Measurements from ENCODE around the gene LYRM4.
A peak's percentile ranks its signal among the peaks of the same experiment; 100 is the strongest.

LYRM4 gene

DNA sequence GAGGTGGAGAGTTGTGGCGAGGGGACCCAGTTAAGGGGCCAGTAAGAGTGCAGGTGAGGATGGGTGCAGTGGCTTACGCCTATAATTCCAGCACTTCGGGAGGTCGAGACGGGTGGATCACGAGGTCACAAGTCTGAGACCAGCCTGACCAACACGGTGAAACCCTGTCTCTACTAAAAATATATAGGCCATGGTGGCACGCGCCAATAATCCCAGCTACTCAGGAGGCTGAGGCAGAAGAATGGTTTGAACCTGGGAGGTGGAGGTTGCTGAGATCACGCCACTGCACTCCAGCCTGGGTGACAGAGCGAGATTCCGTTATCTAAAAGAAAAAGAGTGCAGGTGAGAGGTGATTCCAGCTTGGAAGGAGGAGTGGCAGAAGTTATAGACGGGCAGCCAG, 147.7 kb downstream of the LYRM4 start:
- Histone ChIP-seq H3K4me1 (ENCODE audit: control insufficient read depth in 1 of 2, insufficient read depth in 2 of 2, low read length in 2 of 2) (peaks cover 0 to 12% of the 10 kb centered on the region in 2 experiments), H3K9ac (ENCODE audit: low read length) (no peak overlapping the region), H3K36me3 (ENCODE audit: control insufficient read depth in 1 of 2, insufficient read depth in 2 of 2, low read length in 2 of 2) (no peaks in the 10 kb centered on the region), H3K9me3 (ENCODE audit: insufficient read depth, low read depth, low read length) (no peaks in the 10 kb centered on the region), H3K23ac (ENCODE audit: low read length) (no peak overlapping the region), H3K4me2 (ENCODE audit: low read length) (no peak overlapping the region), H4K8ac (ENCODE audit: low read depth, low read length) (no peak overlapping the region), H3K18ac (ENCODE audit: low read length) (no peak overlapping the region), H2BK12ac (ENCODE audit: low read length) (no peak overlapping the region), H2BK5ac (ENCODE audit: low read depth, low read length, poor library complexity) (no peak overlapping the region), H3K79me2 (ENCODE audit: control insufficient read depth, insufficient read depth, low read length, poor library complexity) (no peaks in the 10 kb centered on the region), H3K79me1 (ENCODE audit: low read length) (no peaks in the 10 kb centered on the region), H3K14ac (ENCODE audit: low read length) (no peak overlapping the region), H2AK5ac (ENCODE audit: low read length) (no peak overlapping the region), H3K4ac (ENCODE audit: low read depth, low read length) (no peak overlapping the region), H3K27ac (ENCODE audit: low read depth, low read length) (no peak overlapping the region), H2AFZ (ENCODE audit: insufficient read depth, low read length, poor library complexity) (no peak overlapping the region), H4K91ac (ENCODE audit: low read depth, low read length) (no peak overlapping the region), H4K12ac (ENCODE audit: low read depth, low read length) (no peak overlapping the region), H2BK120ac (ENCODE audit: insufficient read depth, low read length, poor library complexity) (no peak overlapping the region), H3K4me3 (ENCODE audit: low read depth, low read length) (no peak overlapping the region), H3K27me3 (ENCODE audit: insufficient read depth, low read length) (no peaks in the 10 kb centered on the region)
- no CpG with 5 or more reads among the region's 13 CpGs for WGBS (ENCODE audit: extremely low coverage, insufficient coverage, insufficient read length)
- DNase-seq = no peak

DNA sequence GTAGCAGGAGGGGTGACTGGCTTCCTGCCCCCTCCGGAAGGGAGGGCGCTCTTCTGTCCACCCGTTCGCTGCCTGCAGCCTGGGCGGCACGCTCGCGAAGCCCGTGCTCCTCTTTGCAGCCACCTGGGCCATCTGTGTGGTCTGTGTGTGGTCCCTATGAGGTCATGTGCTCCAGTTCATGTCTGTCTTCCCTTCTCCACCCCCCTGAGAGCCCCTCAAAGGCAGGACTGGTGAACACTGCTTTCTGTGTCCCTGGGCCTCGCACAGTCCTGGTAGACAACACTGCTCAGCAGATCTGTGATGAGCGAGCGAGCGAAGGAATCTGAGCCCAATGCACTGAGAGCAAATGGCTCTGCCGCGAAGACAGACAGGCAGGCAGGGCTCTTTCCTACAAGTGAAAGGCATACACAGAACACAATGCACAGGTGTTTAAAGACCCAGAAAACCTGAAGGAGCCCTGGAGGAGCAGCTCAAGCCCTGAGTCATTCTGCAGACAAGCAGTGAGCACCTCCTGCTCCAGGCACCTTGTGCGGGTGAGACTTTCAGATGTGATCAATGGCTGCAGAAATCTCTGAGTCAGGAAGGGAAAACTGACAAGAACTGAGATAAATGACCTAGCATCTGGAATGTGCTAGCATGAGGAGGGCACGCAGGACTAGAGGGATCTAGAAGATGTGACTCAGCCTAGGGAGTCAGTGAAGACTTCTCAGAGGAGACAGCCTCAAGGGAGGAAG, 148.5 kb downstream of the LYRM4 start:
- peaks cover 0 to 2% of the 10 kb centered on the region in 2 experiments for H3K36me3 ChIP-seq (ENCODE audit: control insufficient read depth in 1 of 2, insufficient read depth in 2 of 2, low read length in 2 of 2)
- H3K4me1 ChIP-seq (ENCODE audit: control insufficient read depth in 1 of 2, insufficient read depth in 2 of 2, low read length in 2 of 2) = peaks cover 0 to 12% of the 10 kb centered on the region in 2 experiments
- no peaks in the 10 kb centered on the region for H3K27me3 ChIP-seq (ENCODE audit: insufficient read depth, low read length)
- DNase-seq = peak; percentile 86 to 91
- no peak overlapping the region for H4K91ac ChIP-seq (ENCODE audit: low read depth, low read length)
- H3K9me3 ChIP-seq (ENCODE audit: insufficient read depth, low read depth, low read length) = no peaks in the 10 kb centered on the region
- H2BK5ac ChIP-seq (ENCODE audit: low read depth, low read length, poor library complexity) = no peak overlapping the region
- no peak overlapping the region for H4K12ac ChIP-seq (ENCODE audit: low read depth, low read length)
- no peak overlapping the region for H2BK120ac ChIP-seq (ENCODE audit: insufficient read depth, low read length, poor library complexity)
- no peak overlapping the region for H2AFZ ChIP-seq (ENCODE audit: insufficient read depth, low read length, poor library complexity)
- H3K27ac ChIP-seq (ENCODE audit: low read depth, low read length) = no peak overlapping the region
- no peak overlapping the region for H3K4me2 ChIP-seq (ENCODE audit: low read length)
- H3K14ac ChIP-seq (ENCODE audit: low read length) = no peak overlapping the region
- H4K8ac ChIP-seq (ENCODE audit: low read depth, low read length) = no peak overlapping the region
- no peak overlapping the region for H3K4ac ChIP-seq (ENCODE audit: low read depth, low read length)
- H3K79me1 ChIP-seq (ENCODE audit: low read length) = no peaks in the 10 kb centered on the region
- H3K79me2 ChIP-seq (ENCODE audit: control insufficient read depth, insufficient read depth, low read length, poor library complexity) = no peaks in the 10 kb centered on the region
- no CpG with 5 or more reads among the region's 17 CpGs for WGBS (ENCODE audit: extremely low coverage, insufficient coverage, insufficient read length)
- no peak overlapping the region for H3K9ac ChIP-seq (ENCODE audit: low read length)
- H2BK12ac ChIP-seq (ENCODE audit: low read length) = no peak overlapping the region
- H3K18ac ChIP-seq (ENCODE audit: low read length) = no peak overlapping the region
- H3K23ac ChIP-seq (ENCODE audit: low read length) = no peak overlapping the region
- H2AK5ac ChIP-seq (ENCODE audit: low read length) = no peak overlapping the region
- peak overlapping the region; percentile 4 for H3K4me3 ChIP-seq (ENCODE audit: low read depth, low read length)

DNA sequence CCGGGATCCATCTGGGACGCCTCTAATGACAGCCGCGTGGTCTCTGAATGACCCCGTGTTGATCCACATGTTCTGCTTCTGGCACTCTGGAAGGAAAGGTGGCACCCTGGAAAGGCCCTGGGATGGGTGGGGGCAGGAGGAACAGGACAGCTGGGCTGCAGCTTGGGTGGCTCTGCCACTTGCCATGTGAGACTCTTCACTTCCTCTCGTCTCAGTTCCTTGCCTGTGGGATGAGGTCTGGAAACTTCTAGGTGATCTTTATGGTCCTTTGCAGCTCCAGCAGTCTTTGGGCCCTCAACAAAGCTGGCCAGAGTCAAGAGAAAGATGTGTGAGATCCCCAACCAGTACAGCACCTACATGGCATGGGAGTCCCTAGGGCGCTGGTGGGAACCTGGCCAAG, 149.1 kb downstream of the LYRM4 start:
- no peak overlapping the region for H3K18ac ChIP-seq (ENCODE audit: low read length)
- no peaks in the 10 kb centered on the region for H3K79me1 ChIP-seq (ENCODE audit: low read length)
- H3K4me3 ChIP-seq (ENCODE audit: low read depth, low read length) = peak overlapping the region; percentile 4
- H3K9me3 ChIP-seq (ENCODE audit: insufficient read depth, low read depth, low read length) = no peaks in the 10 kb centered on the region
- DNase-seq = no peak
- no peak overlapping the region for H3K4ac ChIP-seq (ENCODE audit: low read depth, low read length)
- H3K9ac ChIP-seq (ENCODE audit: low read length) = no peak overlapping the region
- H3K27me3 ChIP-seq (ENCODE audit: insufficient read depth, low read length) = no peaks in the 10 kb centered on the region
- H2AFZ ChIP-seq (ENCODE audit: insufficient read depth, low read length, poor library complexity) = no peak overlapping the region
- H3K14ac ChIP-seq (ENCODE audit: low read length) = no peak overlapping the region
- no peaks in the 10 kb centered on the region for H3K79me2 ChIP-seq (ENCODE audit: control insufficient read depth, insufficient read depth, low read length, poor library complexity)
- H3K36me3 ChIP-seq (ENCODE audit: control insufficient read depth in 1 of 2, insufficient read depth in 2 of 2, low read length in 2 of 2) = peaks cover 0 to 2% of the 10 kb centered on the region in 2 experiments
- H3K23ac ChIP-seq (ENCODE audit: low read length) = no peak overlapping the region
- H3K4me2 ChIP-seq (ENCODE audit: low read length) = no peak overlapping the region
- H2BK5ac ChIP-seq (ENCODE audit: low read depth, low read length, poor library complexity) = no peak overlapping the region
- no peak overlapping the region for H2BK120ac ChIP-seq (ENCODE audit: insufficient read depth, low read length, poor library complexity)
- no peak overlapping the region for H4K91ac ChIP-seq (ENCODE audit: low read depth, low read length)
- no peak overlapping the region for H4K12ac ChIP-seq (ENCODE audit: low read depth, low read length)
- H3K4me1 ChIP-seq (ENCODE audit: control insufficient read depth in 1 of 2, insufficient read depth in 2 of 2, low read length in 2 of 2) = peaks cover 0 to 12% of the 10 kb centered on the region in 2 experiments
- no peak overlapping the region for H2BK12ac ChIP-seq (ENCODE audit: low read length)
- no peak overlapping the region for H3K27ac ChIP-seq (ENCODE audit: low read depth, low read length)
- no peak overlapping the region for H4K8ac ChIP-seq (ENCODE audit: low read depth, low read length)
- H2AK5ac ChIP-seq (ENCODE audit: low read length) = no peak overlapping the region
- WGBS (ENCODE audit: extremely low coverage, insufficient coverage, insufficient read length) = no CpG with 5 or more reads among the region's 7 CpGs

DNA sequence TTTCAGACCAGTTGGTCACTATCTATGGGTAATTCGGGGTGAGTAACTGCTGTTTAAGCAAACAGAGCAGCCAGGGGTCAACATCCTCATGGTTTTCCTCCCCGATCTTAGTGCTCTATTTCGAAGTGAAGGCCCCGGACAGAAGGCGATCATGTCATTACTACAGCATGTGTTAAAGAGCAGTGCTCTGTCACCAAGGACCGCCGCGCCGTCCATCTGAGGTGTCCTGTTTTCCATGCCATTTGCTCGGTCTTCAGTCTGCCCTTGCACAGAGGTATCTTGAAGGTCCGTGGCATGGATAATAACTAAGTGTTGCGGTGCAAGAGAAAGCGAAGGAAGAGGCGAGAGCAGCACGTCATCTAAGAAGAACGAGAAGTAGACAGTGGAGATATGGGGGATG, 150.5 kb downstream of the LYRM4 start:
- Histone ChIP-seq H3K23ac (ENCODE audit: low read length) (no peak overlapping the region), H3K36me3 (ENCODE audit: control insufficient read depth in 1 of 2, insufficient read depth in 2 of 2, low read length in 2 of 2) (peaks cover 0 to 2% of the 10 kb centered on the region in 2 experiments), H4K12ac (ENCODE audit: low read depth, low read length) (no peak overlapping the region), H3K27me3 (ENCODE audit: insufficient read depth, low read length) (no peaks in the 10 kb centered on the region), H2BK12ac (ENCODE audit: low read length) (no peak overlapping the region), H3K79me1 (ENCODE audit: low read length) (no peaks in the 10 kb centered on the region), H2BK5ac (ENCODE audit: low read depth, low read length, poor library complexity) (no peak overlapping the region), H3K79me2 (ENCODE audit: control insufficient read depth, insufficient read depth, low read length, poor library complexity) (no peaks in the 10 kb centered on the region), H3K4me1 (ENCODE audit: control insufficient read depth in 1 of 2, insufficient read depth in 2 of 2, low read length in 2 of 2) (peaks cover 0 to 12% of the 10 kb centered on the region in 2 experiments), H2AK5ac (ENCODE audit: low read length) (no peak overlapping the region), H3K18ac (ENCODE audit: low read length) (no peak overlapping the region), H3K4me3 (ENCODE audit: low read depth, low read length) (no peak overlapping the region), H4K8ac (ENCODE audit: low read depth, low read length) (no peak overlapping the region), H3K27ac (ENCODE audit: low read depth, low read length) (no peak overlapping the region), H4K91ac (ENCODE audit: low read depth, low read length) (no peak overlapping the region), H2AFZ (ENCODE audit: insufficient read depth, low read length, poor library complexity) (no peak overlapping the region), H3K14ac (ENCODE audit: low read length) (no peak overlapping the region), H3K9ac (ENCODE audit: low read length) (no peak overlapping the region), H3K4ac (ENCODE audit: low read depth, low read length) (no peak overlapping the region), H3K9me3 (ENCODE audit: insufficient read depth, low read depth, low read length) (no peaks in the 10 kb centered on the region), H2BK120ac (ENCODE audit: insufficient read depth, low read length, poor library complexity) (no peak overlapping the region), H3K4me2 (ENCODE audit: low read length) (no peak overlapping the region)
- no CpG with 5 or more reads among the region's 16 CpGs for WGBS (ENCODE audit: extremely low coverage, insufficient coverage, insufficient read length)
- no peak for DNase-seq

Measured in trophoblast cell (in vitro differentiated cells and primary cell).